ENCODE data around the gene RPL29.
"Not testable (repeated sequence)": the region's sequence is repeated elsewhere in the genome, so short reads cannot be mapped to it uniquely, and the experiment has no call there.

Gene RPL29

DNA sequence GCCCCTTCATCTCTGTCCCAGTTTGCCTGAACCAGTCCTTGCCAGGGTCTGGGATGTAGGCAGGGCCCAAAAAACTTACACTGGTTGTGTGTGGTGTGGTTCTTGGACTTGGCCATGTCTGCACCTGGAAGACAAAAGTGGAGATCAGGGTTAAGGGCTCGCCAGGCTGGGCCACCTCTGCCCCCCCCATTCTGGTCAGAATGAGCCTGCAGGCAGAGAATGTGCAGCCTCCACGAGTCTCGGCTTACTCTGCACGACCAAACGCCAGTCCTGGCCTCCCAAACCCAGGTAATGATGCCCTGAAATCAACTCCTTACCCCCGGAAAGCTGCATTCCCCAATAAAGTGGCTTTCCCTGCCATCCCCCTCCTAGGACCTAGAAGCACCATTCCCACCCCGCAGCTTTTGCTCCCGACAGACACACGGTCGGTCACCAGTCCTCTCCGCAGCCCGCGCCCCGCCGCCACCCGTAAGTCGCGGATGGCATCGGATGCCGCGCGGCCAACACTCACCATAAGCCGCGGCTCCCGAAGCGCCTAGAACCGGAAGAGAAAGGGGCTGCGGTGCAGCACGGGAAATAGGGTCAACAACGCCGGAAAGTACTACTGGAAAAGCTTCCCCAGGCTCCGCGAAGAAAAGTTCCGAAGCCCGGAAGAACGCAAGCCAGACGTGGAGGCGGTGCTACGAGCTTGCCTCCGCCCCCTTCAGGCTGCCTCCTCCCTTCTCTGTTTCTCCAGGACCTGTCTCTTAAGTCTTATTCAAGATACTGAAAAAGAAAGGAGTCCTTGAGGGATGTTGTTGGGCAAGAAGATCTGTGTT is at the start of gene RPL29:
Gene RPL29, minus strand, starts transcription at position 550 of the 818 bp plus-strand sequence. Its CDS starts 434 bp downstream, at position 116.
- DNase-seq (ENCODE audit: low read depth in 2 of 2): peak; percentile 87 to 89

DNA sequence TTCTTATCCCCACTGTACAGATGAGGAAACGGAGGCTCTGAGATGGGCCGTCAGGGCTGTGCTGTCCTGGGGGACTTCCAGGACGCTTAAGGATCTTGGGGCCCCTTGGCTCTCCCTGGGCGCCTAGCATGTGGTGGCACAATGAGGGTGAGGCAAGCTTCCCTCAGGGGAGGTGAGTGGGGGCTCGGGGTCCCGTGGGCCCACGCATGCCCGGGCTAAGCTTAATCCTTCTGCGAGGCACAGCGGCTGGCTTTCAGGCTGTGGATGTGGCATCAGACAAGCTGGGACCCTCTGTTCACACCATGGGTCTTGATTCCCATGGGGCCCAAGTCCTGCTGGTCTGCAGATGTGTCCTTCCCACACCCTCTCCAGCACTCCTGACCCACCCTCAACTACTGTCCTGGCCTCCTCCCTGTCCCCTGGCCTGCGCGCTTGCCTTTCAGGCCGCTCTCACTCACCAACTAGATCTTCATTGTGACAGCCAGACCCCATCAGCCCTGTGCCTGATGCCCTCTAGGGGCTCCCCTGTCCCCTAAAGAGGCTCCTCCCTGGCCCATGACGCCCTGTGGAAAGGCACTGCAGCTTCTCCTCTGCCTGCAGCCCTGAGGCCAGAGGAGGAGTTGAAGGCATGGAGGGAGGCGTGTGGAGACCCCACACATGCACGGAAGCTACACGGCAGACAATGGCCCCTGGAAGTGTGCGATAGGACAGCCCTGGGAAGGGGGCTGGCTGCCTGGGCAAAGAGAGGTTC is 49.3 kb upstream of the RPL29 start:
- DNase-seq (ENCODE audit: low read depth in 2 of 2): no peak

DNA sequence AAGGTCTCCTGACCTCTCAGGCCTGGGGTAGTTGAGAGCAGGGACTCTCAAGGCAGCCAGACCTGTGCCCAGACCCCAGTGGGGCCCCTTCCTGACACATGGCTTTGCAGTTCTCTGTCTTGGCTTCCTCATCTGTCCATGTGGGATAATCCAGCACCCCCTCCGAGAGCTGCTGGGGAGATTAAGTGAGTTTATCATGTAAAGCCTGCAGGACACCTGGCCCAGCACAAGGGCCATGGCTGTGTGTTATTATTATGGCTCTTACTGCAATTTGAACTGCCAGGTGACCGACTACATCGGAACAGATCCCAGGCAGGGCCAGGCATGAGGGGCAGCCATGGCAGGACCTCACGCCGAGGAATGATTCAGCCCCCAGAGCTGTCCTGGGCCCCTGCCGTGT is 48.1 kb upstream of the RPL29 start:
- no peak for DNase-seq (ENCODE audit: low read depth in 2 of 2)

GRCh38 chr3:52043039-52043438 is 47.3 kb upstream of the RPL29 start:
- not testable (repeated sequence) for DNase-seq (ENCODE audit: low read depth in 2 of 2)

- DNase-seq (ENCODE audit: low read depth in 2 of 2): no peak
These were observed 45.5 kb upstream of the RPL29 start for GRCh38 chr3:52041118-52041731.

DNA sequence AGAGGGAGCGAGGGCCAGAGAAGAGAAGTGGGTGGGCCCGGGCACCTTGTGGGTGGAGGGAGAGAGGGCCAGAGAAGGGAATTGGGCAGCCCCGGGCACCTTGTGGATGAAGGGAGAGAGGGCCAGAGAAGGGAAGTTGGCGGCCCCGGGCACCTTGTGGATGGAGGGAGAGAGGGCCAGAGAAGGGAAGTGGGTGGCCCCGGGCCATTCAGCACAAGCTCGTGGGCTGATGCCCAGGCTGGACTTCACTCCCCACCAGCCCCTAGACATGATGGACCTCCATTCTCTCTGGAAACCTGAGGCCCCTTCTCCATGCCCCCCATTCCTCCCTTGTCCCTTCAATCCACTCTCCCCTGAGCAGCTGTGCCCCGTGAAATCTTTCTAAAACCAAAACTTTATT is 44.9 kb upstream of the RPL29 start:
- no peak for DNase-seq (ENCODE audit: low read depth in 2 of 2)

DNA sequence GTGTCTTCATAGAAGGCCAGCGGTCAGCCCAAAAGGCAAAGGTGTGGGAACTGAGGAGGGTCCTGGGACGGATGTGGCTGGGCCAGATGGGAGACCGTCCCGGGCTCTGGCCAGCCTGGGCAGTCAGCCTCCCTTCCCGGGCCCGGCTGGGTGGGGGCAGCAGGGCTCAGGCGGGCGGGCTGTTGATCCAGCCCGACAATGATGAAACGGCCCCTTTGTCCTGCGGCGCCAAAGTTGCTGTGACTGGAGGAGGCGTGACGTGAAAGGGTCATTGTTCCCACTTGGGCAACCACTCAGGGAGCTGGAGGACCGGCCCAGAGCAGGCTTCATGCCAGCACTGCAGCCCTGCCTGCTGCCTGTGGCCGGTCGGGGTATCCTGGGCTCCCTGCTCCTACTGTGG is 44.2 kb upstream of the RPL29 start:
- no peak for DNase-seq (ENCODE audit: low read depth in 2 of 2)

- no peak for DNase-seq (ENCODE audit: low read depth in 2 of 2)
These were observed 43.7 kb upstream of the RPL29 start for GRCh38 chr3:52039426-52039825.

DNA sequence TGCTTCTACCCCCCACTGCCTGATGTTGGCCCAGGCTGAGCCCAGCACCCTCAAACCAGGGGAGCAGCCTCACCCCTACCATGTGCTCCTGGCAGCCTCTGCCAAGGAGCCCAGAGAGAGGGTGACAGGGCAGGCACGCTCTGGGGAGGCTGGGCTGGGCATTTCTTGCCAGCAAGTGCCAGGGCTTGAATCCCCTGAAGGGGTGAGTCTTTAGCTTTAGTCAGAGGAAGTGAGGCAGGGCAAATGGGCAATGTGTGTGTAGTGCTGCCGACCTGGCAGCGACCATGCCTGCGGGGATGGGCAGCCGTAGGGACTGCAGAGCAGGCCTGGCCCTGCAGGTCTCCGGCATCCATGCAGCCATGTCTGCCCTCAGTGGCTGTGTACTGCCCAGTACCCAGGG is 42.5 kb upstream of the RPL29 start:
- no peak for DNase-seq (ENCODE audit: low read depth in 2 of 2)

DNA sequence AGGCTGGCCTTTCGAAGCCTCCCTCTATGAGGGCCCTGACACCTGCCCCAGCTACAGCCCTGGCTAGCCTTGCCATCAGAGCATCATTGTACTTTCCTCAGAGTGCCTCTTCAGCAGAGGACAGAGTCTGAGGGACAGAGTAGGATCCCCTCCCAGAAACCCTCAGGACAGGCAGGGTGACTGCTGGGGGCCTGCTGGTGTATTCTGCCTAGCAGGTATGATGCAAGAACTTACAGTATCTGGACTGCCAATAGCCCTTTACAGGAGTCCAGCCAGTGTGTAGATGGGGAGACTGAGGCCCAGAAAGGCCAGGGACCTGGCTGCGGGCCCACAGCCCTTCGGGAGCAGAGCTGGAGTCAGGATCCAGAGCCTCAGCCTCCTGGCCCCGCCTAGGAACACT is 41.6 kb upstream of the RPL29 start:
- DNase-seq (ENCODE audit: low read depth in 2 of 2): no peak

GRCh38 chr3:52036829-52037228 is 41.1 kb upstream of the RPL29 start:
- no peak for DNase-seq (ENCODE audit: low read depth in 2 of 2)

DNA sequence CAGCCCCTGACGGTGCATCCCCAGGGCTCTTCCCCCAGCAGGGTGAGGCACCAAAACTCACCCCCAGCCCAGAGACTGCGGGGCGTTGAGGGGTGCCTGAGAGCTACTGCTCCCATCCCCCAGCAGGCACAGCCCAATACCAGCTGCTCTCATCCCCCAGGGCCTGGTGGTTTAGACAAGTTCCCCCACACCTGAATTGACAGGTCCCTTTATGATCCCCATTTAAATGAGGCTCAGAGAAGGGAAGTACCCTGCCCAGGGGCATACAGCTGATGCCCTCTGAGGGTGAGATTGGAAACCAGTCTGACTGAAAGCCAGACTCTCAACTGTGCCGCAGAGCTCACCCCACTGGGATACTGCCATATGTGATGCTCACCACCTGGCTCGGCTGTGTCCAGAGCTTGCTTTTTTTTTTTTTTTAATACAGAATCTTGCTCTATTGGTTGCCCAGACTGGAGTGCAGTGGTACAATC is 40.6 kb upstream of the RPL29 start:
- no peak for DNase-seq (ENCODE audit: low read depth in 2 of 2)

- no peak for DNase-seq (ENCODE audit: low read depth in 2 of 2)
These were observed 39.0 kb upstream of the RPL29 start for GRCh38 chr3:52034651-52035050.

GRCh38 chr3:52034212-52034611 is 38.5 kb upstream of the RPL29 start:
- DNase-seq (ENCODE audit: low read depth in 2 of 2): no peak

GRCh38 chr3:52033748-52034147 is 38.1 kb upstream of the RPL29 start:
- not testable (repeated sequence) for DNase-seq (ENCODE audit: low read depth in 2 of 2)

- no peak for DNase-seq (ENCODE audit: low read depth in 2 of 2)
These were observed 37.2 kb upstream of the RPL29 start for GRCh38 chr3:52032702-52033408.

- no peak for DNase-seq (ENCODE audit: low read depth in 2 of 2)
These were observed 36.2 kb upstream of the RPL29 start for GRCh38 chr3:52031896-52032295.

DNA sequence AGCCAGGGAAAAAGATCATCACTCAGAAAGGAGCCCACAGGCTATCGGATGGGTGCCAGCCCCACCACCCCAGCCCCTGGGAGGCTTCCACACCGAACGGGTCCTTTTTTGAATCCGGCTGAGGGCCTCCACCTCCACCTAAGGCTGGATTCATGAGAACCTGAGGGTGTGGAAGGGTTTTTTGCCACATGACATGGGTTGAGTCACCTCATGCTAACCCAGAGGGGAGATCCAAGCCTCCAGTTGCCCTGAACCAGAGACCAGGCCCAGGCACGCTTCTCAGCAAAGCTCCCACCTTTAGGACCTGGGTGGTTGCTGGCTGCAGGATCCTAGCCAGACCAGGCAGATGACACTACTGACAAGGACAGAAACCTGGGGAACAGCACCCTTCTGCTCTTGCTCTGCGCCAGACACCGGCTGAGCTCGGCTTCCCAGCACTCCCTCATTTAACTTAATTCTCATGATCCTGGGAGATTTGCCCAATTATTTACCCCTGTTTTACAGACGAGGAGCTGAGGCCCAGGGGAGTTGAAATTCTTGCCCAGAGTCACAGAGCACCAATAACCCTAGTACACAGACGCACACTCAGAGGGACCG is 35.1 kb upstream of the RPL29 start:
- no peak for DNase-seq (ENCODE audit: low read depth in 2 of 2)

GRCh38 chr3:52029535-52029934 is 33.8 kb upstream of the RPL29 start:
- DNase-seq (ENCODE audit: low read depth in 2 of 2): no peak

DNA sequence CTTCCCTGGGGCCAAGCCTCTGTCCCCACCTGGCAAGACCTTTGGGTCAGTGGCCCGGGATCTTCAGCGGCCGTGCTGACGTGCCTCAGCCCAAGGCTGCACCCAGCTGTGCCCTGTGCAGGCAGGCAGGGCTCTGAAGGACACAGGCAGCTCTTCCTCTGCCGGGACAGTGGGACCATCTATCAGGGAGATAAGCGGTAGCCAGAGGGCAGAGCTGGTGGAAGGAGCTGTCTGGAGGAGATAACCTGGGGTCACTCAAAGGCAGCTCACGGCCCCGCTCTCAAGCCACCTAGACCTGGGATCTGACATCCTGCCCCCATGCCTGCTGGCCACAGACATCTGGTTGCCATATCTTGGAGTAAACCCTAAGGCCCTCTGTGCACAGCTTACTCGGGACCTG is 33.4 kb upstream of the RPL29 start:
- no peak for DNase-seq (ENCODE audit: low read depth in 2 of 2)

DNA sequence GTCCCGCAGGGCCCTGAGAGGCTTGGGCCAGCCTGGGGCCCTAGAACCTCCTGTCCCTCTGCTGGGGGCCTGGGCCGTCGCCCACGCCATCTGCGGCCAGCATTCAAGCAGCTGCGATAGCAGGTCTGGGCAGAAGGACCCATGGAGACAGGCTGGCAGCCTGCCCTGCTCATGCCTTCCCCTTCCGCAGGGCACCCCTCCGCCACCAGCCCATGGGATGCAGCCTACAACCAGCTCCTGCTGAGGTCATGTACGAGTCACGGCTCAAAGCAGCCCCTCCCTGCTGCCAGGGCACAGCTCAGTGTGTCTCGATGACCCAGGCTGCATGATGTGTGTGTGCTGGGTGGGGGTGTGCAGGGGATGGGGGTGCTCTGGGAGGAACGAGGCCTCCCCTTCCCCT is 32.9 kb upstream of the RPL29 start:
- no peak for DNase-seq (ENCODE audit: low read depth in 2 of 2)

DNA sequence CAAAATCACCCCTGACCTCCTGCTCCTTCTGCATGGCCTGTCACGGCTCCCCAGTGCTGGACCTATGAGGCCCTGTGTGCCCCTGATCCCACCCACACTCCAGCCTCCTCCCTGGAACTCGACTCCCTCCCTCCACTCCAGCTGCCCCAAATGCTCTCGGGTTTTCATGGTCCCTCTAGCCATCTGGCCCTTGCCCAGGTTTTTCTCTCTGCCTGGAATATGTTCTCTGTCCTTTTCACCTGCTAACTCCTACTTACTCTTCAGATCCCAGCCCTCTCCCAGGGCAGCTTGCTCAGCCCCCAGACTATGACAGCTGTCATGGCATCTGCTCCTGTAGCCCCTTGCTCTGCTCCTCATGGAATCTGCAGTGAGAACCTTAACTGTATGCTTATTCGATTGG is 30.3 kb upstream of the RPL29 start:
- DNase-seq (ENCODE audit: low read depth in 2 of 2): no peak

Data from stimulated activated CD4-positive, alpha-beta T cell treated with anti-CD3 and anti-CD28 coated beads, Interleukin-15, amount 100 ng/mL, for 48 hours (primary cell).